Esophagus muscularis mucosa (tissue), 4 donors: ENCODE results near the gene MUC2. TPM values are rescaled to one million over a fixed set of nuclear protein-coding genes. Genes with fewer than 3 reads are reported as not detected.

Experiments
- DNase-seq: peaks from one replicate; pipeline ENCODE4 v3.0.0-alpha.2; 2017; ENCODE audit errors: extremely low spot score
- H3K27ac ChIP-seq, 4 donors: fragments of 200-600 bp; sonication (generic); replicated peaks in 1 of 4; 1 replicate in 3 of 4; 2 replicates in 1 of 4; pipeline ENCODE4 v1.5.1; 2016 to 2019; ENCODE audit warnings: mild to moderate bottlenecking in 1 of 4
- H3K27me3 ChIP-seq, 4 donors: fragments of 200-600 bp; sonication (generic); one replicate each; pipeline versions ENCODE4 v1.5.1 to v1.6.0; 2016 to 2019
- H3K36me3 ChIP-seq, 4 donors: fragments of 200-600 bp; sonication (generic); one replicate each; pipeline ENCODE4 v1.5.1; 2016 to 2019
- H3K4me1 ChIP-seq, 4 donors: fragments of 200-600 bp; sonication (generic); one replicate each; pipeline ENCODE4 v1.5.1; 2016 to 2019
- H3K4me3 ChIP-seq, 4 donors: fragments of 200-600 bp; sonication (generic); 1 replicate in 2 of 4; 2 replicates in 2 of 4; pipeline ENCODE4 v1.5.1; 2016 to 2019; ENCODE audit warnings: mild to moderate bottlenecking in 4 of 4, moderate library complexity in 1 of 4
- H3K9me3 ChIP-seq, 4 donors: fragments of 200-600 bp; sonication (generic); 1 replicate in 3 of 4; 2 replicates in 1 of 4; pipeline ENCODE4 v1.5.1; 2016 to 2019
- CTCF ChIP-seq, 3 experiments: fragments of 200-600 bp in 2 of 3; fragments of 450-650 bp in 1 of 3; sonication (generic) in 2 of 3; IDR thresholded peaks; one replicate each; pipeline ENCODE4 v1.5.1; 2017 to 2019; ENCODE audit warnings: antibody characterized with exemption in 3 of 3, mild to moderate bottlenecking in 2 of 3, moderate library complexity in 1 of 3
- EP300 ChIP-seq: sonication (generic); formaldehyde crosslinking; IDR thresholded peaks from one replicate; pipeline ENCODE4 v1.6.1; 2017; ENCODE audit warnings: antibody characterized with exemption
- POLR2A ChIP-seq: fragments of 450-650 bp; IDR thresholded peaks from one replicate; pipeline ENCODE4 v1.6.1; 2017; ENCODE audit warnings: antibody characterized with exemption, moderate library complexity, mild to moderate bottlenecking, low read depth
- POLR2AphosphoS5 ChIP-seq, 2 donors: sonication (generic); formaldehyde crosslinking; IDR thresholded peaks; one replicate each; pipeline ENCODE4 v1.6.1; 2017; ENCODE audit warnings: antibody characterized with exemption in 2 of 2
- WGBS: methylation state at CpG from one replicate; pipeline ENCODE4 v1.1.5; 2018; 5-methylcytosine and 5-hydroxymethylcytosine counted together
- intact Hi-C: fragments of 100-400 bp; cut with DNase I; formaldehyde crosslinking; loops from one replicate; pipeline ENCODE4 v1.15.1; 2023
- total RNA-seq, 4 donors: library from RNA; depleted of rRNA; stranded (reverse); fragments of >200 nt; gene quantifications; one replicate each; pipeline versions ENCODE4 v1.1.0 to v1.2.1, GENCODE V29; 2016

MUC2 gene
- total RNA-seq, 4 donors from 2014 or later = 0.34 TPM; not detected in 3

- Histone ChIP-seq H3K4me1 (no peaks in the 10 kb centered on the region), H3K27me3 (peaks cover 0 to 44% (median 0%) of the 10 kb centered on the region in 4 donors), H3K27ac (no peak overlapping the region), H3K4me3 (no peak overlapping the region), H3K36me3 (no peaks in the 10 kb centered on the region), H3K9me3 (no peaks in the 10 kb centered on the region)
- no peak for DNase-seq
- no peak for TF ChIP-seq POLR2AphosphoS5 (IDR thresholded peaks at IDR 0.05)
- TF ChIP-seq EP300 = no peak
- no peak for TF ChIP-seq CTCF (IDR thresholded peaks at IDR 0.05)
- no peak for TF ChIP-seq POLR2A
- WGBS = 83% methylated on average over 1 of the region's 7 CpGs
- intact Hi-C loops = no loop called here
These were observed 30.5 kb downstream of the MUC2 start for GRCh38 chr11:1105183-1105565.

GRCh38 chr11:1106387-1106786 lies 31.7 kb downstream of the MUC2 start:
- intact Hi-C loops = no loop called here
- DNase-seq = no peak
- Histone ChIP-seq H3K27me3 (peaks cover 0 to 50% (median 0%) of the 10 kb centered on the region in 4 donors), H3K36me3 (no peaks in the 10 kb centered on the region), H3K4me3 (no peak overlapping the region), H3K4me1 (no peaks in the 10 kb centered on the region), H3K27ac (no peak overlapping the region), H3K9me3 (no peaks in the 10 kb centered on the region)
- WGBS = 95% methylated on average over 1 of the region's 1 CpG
- TF ChIP-seq POLR2A (no peak), EP300 (no peak), POLR2AphosphoS5 (IDR thresholded peaks at IDR 0.05) (no peak), CTCF (IDR thresholded peaks at IDR 0.05) (no peak)

- 77% methylated on average over 23 of the region's 32 CpGs for WGBS
- intact Hi-C loops = no loop called here
- Histone ChIP-seq H3K9me3 (no peaks in the 10 kb centered on the region), H3K36me3 (no peaks in the 10 kb centered on the region), H3K27ac (no peak overlapping the region), H3K4me3 (no peak overlapping the region), H3K27me3 (peaks cover 0 to 61% (median 0%) of the 10 kb centered on the region in 4 donors), H3K4me1 (no peaks in the 10 kb centered on the region)
- DNase-seq = no peak
- TF ChIP-seq POLR2A = no peak
- TF ChIP-seq POLR2AphosphoS5 (IDR thresholded peaks at IDR 0.05) = no peak
- TF ChIP-seq CTCF (IDR thresholded peaks at IDR 0.05) = no peak
- no peak for TF ChIP-seq EP300
These were observed 32.9 kb downstream of the MUC2 start for GRCh38 chr11:1107316-1108245.

- 62% methylated on average over 10 of the region's 29 CpGs for WGBS
- TF ChIP-seq EP300 = no peak
- no peak for TF ChIP-seq POLR2A
- TF ChIP-seq CTCF (IDR thresholded peaks at IDR 0.05) = no peak
- no peak for TF ChIP-seq POLR2AphosphoS5 (IDR thresholded peaks at IDR 0.05)
- Histone ChIP-seq H3K4me3 (no peak overlapping the region), H3K9me3 (no peaks in the 10 kb centered on the region), H3K27ac (no peak overlapping the region), H3K4me1 (no peaks in the 10 kb centered on the region), H3K36me3 (no peaks in the 10 kb centered on the region), H3K27me3 (peaks cover 0 to 67% (median 0%) of the 10 kb centered on the region in 4 donors)
- intact Hi-C loops = no loop called here
- DNase-seq = no peak
These were observed 33.7 kb downstream of the MUC2 start for GRCh38 chr11:1108246-1108900.
